Activated T-cell treated with anti-CD3 and anti-CD28 coated beads, Interleukin-2, amount 50 U/mL, for 72 hours (primary cell): ENCODE data around the gene PKNOX2. TPM values are rescaled to one million over a fixed set of nuclear protein-coding genes. Genes with fewer than 3 reads are reported as not detected.

Experiments
- ATAC-seq, 2 donors: fragments of 150-1000 bp; cut with Tn5 transposase; replicated peaks in 1 of 2; 2 replicates each; pipeline ENCODE4 v1.10.0; 2021; ENCODE audit warnings: moderate library complexity in 2 of 2, mild to moderate bottlenecking in 1 of 2
- DNase-seq, 2 donors: peaks; one replicate each; pipeline ENCODE4 v3.0.0; 2021 to 2022; ENCODE audit warnings: mixed read lengths in 1 of 2
- H3K27ac Mint-ChIP-seq: one replicate; pipeline ENCODE4 v1.8.0; 2022; ENCODE audit warnings: mild to moderate bottlenecking, moderate library complexity, mixed read lengths
- H3K27me3 Mint-ChIP-seq: one replicate; pipeline ENCODE4 v1.8.0; 2022; ENCODE audit warnings: low read depth, mixed read lengths
- H3K36me3 Mint-ChIP-seq, 2 donors: one replicate each; pipeline ENCODE4 v1.8.0; 2022; ENCODE audit warnings: mixed read lengths in 2 of 2, mild to moderate bottlenecking in 1 of 2; ENCODE audit not compliant: insufficient read depth in 2 of 2
- H3K4me1 Mint-ChIP-seq: one replicate; pipeline ENCODE4 v1.8.0; 2022; ENCODE audit warnings: low read depth, mixed read lengths
- H3K4me3 Mint-ChIP-seq, 2 donors: one replicate each; pipeline ENCODE4 v1.8.0; 2022; ENCODE audit warnings: mild to moderate bottlenecking in 2 of 2, mixed read lengths in 2 of 2, moderate library complexity in 2 of 2
- H3K9me3 Mint-ChIP-seq, 2 donors: one replicate each; pipeline ENCODE4 v1.8.0; 2022; ENCODE audit warnings: mixed read lengths in 2 of 2
- total RNA-seq, 2 donors: library from RNA; stranded (reverse); gene quantifications; one replicate each; pipeline ENCODE4 v1.2.3, GENCODE V29; 2022

Gene PKNOX2
- total RNA-seq, 2 donors from 2014 or later: not detected

DNA sequence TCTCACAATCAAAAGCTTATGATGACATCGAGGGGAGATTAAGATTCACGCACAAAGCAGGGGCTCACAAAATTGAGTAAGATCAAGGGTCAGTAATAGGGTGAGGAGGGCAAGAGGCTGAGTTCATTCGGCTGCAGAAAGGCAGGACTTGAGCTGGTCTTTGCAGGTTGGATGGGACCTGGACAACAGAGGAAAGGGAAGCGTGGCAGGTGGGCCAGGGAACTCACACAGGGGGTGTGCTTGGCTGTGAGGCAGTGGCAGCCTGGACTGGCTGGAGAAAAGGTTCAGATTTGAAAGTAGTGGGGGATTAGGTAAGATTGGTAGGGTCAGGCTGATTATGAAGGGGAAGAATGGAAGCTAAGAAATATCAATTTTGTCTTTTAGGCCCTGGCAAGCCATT is 161.6 kb downstream of the PKNOX2 start:
- no peak overlapping the region for H3K4me3 Mint-ChIP-seq
- DNase-seq (no peak), ATAC-seq (no peak)
- no peaks in the 10 kb centered on the region for H3K9me3 Mint-ChIP-seq
- no peaks in the 10 kb centered on the region for H3K36me3 Mint-ChIP-seq
- H3K4me1 Mint-ChIP-seq: no peaks in the 10 kb centered on the region
- H3K27ac Mint-ChIP-seq: no peak overlapping the region
- peaks cover 30% of the 10 kb centered on the region for H3K27me3 Mint-ChIP-seq

DNA sequence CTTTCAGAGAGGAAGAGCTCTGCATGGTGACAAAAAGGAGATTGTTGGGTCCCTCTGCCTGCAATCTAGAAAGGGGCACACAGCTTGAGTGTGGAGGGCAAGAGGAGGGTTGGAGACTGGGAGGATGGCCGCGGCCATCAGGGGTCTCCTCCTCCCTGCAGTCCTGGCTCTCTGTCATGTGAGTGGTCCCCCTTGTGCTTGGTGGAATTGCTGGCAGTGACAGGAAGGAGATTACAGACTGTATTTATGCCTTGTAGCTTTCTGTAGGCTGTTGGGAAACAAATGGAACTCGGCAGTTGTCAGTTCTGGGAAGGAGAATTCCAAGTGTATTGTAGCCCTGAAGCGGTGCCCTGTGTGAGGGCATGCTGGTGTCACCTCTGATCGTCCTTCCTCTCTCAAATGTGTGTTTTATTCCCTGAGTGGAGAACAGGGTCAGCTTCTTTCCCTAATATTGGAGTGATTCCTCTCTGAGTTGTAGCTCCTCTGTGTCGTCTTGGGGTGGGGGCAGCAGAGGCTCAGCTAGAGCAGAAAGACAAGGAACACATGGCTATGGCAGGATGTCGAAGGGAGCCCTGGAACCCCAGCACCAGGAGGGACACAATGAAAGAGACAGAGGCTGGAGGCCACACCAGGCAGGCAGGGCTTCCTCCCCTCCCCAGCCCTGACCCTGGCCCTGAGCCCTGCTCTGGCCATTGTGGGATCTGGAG is 163.1 kb downstream of the PKNOX2 start:
- H3K27me3 Mint-ChIP-seq: peaks cover 30% of the 10 kb centered on the region
- H3K4me3 Mint-ChIP-seq: no peak overlapping the region
- no peaks in the 10 kb centered on the region for H3K4me1 Mint-ChIP-seq
- H3K27ac Mint-ChIP-seq: no peak overlapping the region
- H3K9me3 Mint-ChIP-seq: no peaks in the 10 kb centered on the region
- H3K36me3 Mint-ChIP-seq: no peaks in the 10 kb centered on the region
- ATAC-seq: no peak
- DNase-seq: no peak

GRCh38 chr11:125328225-125328580 is 163.7 kb downstream of the PKNOX2 start:
- DNase-seq: no peak
- no peaks in the 10 kb centered on the region for H3K36me3 Mint-ChIP-seq
- ATAC-seq: no peak
- peaks cover 30% of the 10 kb centered on the region for H3K27me3 Mint-ChIP-seq
- H3K4me3 Mint-ChIP-seq: no peak overlapping the region
- no peaks in the 10 kb centered on the region for H3K4me1 Mint-ChIP-seq
- H3K27ac Mint-ChIP-seq: no peak overlapping the region
- H3K9me3 Mint-ChIP-seq: no peaks in the 10 kb centered on the region

GRCh38 chr11:125329786-125330185 is 165.2 kb downstream of the PKNOX2 start:
- DNase-seq: no peak
- no peak overlapping the region for H3K27ac Mint-ChIP-seq
- no peaks in the 10 kb centered on the region for H3K36me3 Mint-ChIP-seq
- ATAC-seq: no peak
- no peak overlapping the region for H3K4me3 Mint-ChIP-seq
- peaks cover 30% of the 10 kb centered on the region for H3K27me3 Mint-ChIP-seq
- H3K4me1 Mint-ChIP-seq: no peaks in the 10 kb centered on the region
- H3K9me3 Mint-ChIP-seq: no peaks in the 10 kb centered on the region

DNA sequence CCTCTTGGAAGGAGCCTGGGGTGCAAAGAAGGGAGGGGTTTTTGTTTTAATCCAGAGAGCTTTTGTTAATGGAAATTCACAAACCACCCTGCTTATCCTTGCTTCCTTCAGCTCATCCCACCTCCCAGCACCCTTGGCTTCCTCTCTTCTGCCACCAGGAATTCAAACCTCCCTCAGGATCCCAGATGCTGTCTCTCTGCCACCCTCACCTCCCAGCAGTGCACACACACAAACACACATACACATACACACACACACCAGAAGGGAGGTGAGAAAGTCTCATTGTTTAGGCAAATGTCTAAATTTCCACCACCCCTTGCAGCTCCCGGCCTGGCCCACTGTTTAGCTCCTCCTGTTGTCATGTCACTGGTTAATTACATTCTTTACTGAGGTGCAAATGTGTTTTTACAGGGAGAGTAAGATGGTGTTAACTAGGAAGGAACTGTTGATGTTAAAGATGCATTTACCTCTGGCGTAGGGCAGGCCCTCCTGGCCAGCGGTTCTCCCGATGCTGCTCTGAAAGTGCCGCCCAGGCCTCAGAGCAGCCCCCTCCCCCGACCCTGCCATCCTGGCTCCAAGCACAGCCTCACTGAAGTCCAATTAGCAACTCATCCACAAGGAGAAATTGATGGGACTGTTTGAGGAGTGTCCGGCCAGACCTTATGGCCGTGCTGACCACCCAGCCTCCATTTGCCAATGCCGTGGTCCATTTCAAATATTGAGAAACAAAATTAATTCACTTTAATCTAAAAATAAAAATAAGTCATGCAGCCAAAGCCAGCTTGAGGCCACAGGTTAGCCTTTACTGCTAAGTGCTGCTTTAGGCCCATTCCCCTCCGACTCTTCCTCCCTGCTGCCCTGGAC is 166.1 kb downstream of the PKNOX2 start:
- DNase-seq: no peak
- H3K27ac Mint-ChIP-seq: no peak overlapping the region
- H3K9me3 Mint-ChIP-seq: no peaks in the 10 kb centered on the region
- H3K4me1 Mint-ChIP-seq: no peaks in the 10 kb centered on the region
- H3K27me3 Mint-ChIP-seq: peaks cover 30% of the 10 kb centered on the region
- no peaks in the 10 kb centered on the region for H3K36me3 Mint-ChIP-seq
- no peak overlapping the region for H3K4me3 Mint-ChIP-seq
- ATAC-seq: no peak

GRCh38 chr11:125331357-125332035 is 166.9 kb downstream of the PKNOX2 start:
- Mint-ChIP-seq H3K27me3 (peaks cover 23% of the 10 kb centered on the region), H3K27ac (no peak overlapping the region), H3K4me3 (no peak overlapping the region), H3K4me1 (no peaks in the 10 kb centered on the region), H3K36me3 (no peaks in the 10 kb centered on the region), H3K9me3 (no peaks in the 10 kb centered on the region)
- DNase-seq (no peak), ATAC-seq (no peak)

GRCh38 chr11:125332821-125333220 is 168.3 kb downstream of the PKNOX2 start:
- ATAC-seq: no peak
- DNase-seq: no peak
- Mint-ChIP-seq H3K27me3 (peaks cover 21% of the 10 kb centered on the region), H3K27ac (no peak overlapping the region), H3K36me3 (no peaks in the 10 kb centered on the region), H3K4me1 (no peaks in the 10 kb centered on the region), H3K9me3 (no peaks in the 10 kb centered on the region), H3K4me3 (no peak overlapping the region)

GRCh38 chr11:125333354-125334073 is 169.0 kb downstream of the PKNOX2 start:
- ATAC-seq: no peak
- Mint-ChIP-seq H3K27ac (no peak overlapping the region), H3K4me3 (no peak overlapping the region), H3K36me3 (no peaks in the 10 kb centered on the region), H3K9me3 (no peaks in the 10 kb centered on the region), H3K27me3 (peaks cover 28% of the 10 kb centered on the region), H3K4me1 (no peaks in the 10 kb centered on the region)
- no peak for DNase-seq

DNA sequence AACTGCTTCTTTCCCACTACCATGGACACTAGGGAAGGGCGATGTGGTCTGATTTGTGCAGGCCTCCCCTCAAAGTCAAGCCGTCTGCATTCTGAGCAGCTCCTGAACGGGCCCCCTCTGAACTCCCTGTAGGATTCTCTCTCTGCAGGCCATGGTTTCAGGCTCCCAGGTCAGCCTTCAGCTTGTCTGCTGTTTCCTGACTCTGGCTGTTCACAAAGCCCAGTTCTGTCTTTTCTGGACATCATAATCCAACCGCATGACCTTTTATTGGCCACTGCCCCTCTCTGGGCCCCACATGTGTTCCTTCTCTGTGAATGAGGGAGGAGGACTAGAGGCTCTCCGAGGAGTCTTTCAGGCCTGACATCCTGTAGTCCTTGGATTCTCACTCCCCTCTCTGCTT is 170.6 kb downstream of the PKNOX2 start:
- no peak overlapping the region for H3K4me3 Mint-ChIP-seq
- ATAC-seq (no peak), DNase-seq (no peak)
- H3K27me3 Mint-ChIP-seq: peaks cover 21% of the 10 kb centered on the region
- H3K27ac Mint-ChIP-seq: no peak overlapping the region
- no peaks in the 10 kb centered on the region for H3K9me3 Mint-ChIP-seq
- no peaks in the 10 kb centered on the region for H3K36me3 Mint-ChIP-seq
- H3K4me1 Mint-ChIP-seq: no peaks in the 10 kb centered on the region

DNA sequence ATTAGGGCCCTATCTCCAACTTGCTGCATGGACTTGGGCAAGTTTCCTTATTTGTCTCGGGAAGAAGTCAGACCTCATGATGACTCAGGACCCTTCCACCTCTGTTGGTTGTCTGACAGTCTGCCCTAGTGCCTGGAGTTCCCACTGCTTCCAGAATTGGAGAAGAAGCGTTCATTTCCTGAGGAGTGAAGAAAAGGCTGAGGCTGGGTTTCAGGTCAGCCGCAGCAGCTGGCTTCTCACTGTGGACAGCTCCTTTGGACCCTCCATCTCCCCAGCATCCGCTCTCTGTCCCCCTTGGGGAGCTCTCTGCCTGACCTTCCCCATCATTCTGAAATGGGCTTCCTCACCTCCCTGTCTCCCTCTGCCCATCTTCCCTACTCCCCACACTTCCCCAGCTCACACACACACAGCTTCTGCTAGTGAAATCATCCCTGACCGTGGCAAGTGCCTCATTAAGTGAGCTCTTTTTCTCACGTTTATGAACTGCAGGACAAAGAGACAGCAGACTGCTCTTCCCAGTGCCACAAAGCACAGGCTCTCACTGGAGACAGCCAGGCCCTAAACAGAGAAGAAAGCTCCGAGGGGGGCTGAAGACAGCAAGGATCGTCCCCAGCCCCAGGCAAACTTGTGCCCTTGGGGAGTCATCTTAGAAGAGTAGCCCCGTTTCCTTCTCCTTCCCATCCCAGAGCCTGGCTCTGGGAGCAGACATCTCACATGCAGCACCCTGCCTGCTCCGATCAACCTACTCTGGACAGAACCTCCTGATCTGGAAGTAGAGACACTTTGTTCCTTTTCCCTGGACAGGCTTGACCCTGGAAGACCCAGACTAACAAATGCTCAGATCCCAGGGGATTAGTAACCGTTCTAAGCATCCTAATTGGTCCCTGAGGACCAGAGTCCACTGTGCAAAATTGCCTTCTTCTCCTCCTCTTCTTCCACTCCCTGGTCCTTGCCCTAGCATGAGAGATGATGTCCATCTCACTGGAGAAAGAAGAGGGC is 173.6 kb downstream of the PKNOX2 start:
- no peak for ATAC-seq
- no peak for DNase-seq
- Mint-ChIP-seq H3K4me1 (no peaks in the 10 kb centered on the region), H3K4me3 (no peak overlapping the region), H3K27me3 (peaks cover 16% of the 10 kb centered on the region), H3K36me3 (no peaks in the 10 kb centered on the region), H3K9me3 (no peaks in the 10 kb centered on the region), H3K27ac (no peak overlapping the region)

DNA sequence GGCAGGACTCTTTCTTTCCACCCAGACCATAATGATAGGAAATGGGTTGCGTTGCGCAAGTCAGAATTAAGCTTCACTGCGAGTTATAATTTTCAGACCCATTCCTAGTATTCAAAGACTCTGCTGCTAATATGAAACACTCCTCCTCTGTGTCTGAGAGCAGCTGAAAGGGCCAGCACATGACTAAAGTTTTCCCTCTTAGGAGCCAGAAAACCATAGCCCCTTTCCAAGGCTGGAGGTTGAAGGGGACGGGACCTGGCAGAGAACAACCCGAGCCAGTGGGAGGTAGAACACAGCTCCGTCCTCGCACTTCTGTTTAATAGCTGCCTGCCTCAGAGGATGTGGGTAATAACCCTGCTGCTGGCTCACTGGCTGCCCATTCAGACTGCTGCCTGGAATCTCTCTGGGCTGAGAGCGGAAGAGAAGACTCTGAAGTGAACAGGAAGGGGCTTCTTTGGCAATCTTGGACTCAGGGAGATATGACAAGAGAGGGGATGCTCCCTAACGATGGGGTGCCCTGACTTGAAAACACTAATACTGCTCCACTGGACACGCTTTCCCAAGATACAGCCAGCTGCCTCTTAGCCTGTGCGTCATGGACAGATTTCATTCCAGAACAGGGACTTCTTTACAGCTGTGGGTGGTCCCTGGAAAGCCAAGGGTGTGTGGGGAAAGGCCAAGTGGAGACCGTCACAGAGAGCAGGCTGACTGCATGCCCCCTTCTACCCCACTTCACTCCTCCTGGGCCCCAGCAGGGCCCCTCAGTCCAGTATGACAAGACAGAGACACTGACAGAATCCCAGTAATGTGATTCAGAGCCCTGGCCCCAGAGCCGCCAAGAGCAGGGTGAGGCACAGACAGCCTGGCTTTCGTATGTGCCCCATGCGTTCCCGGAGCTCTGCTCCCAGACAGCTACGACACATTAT is 174.6 kb downstream of the PKNOX2 start:
- ATAC-seq: no peak
- H3K36me3 Mint-ChIP-seq: no peaks in the 10 kb centered on the region
- peaks cover 16% of the 10 kb centered on the region for H3K27me3 Mint-ChIP-seq
- no peak for DNase-seq
- H3K4me1 Mint-ChIP-seq: no peaks in the 10 kb centered on the region
- H3K9me3 Mint-ChIP-seq: no peaks in the 10 kb centered on the region
- no peak overlapping the region for H3K27ac Mint-ChIP-seq
- no peak overlapping the region for H3K4me3 Mint-ChIP-seq
